SH-SY5Y (cell line): Measurements from ENCODE around the gene DENND1B.

ENCODE experiments used
- GATA2 ChIP-seq: IDR thresholded peaks from 2 replicates; pipeline ENCODE4 v1.6.1; 2011; ENCODE audit warnings: mild to moderate bottlenecking, low read depth, low read length
- GATA3 ChIP-seq: IDR thresholded peaks from 2 replicates; pipeline ENCODE4 v1.6.1; 2011; ENCODE audit warnings: low read depth, mild to moderate bottlenecking, low read length, moderate library complexity

The DENND1B gene

GRCh38 chr1:197553281-197553680 lies 222.0 kb downstream of the DENND1B start:
- TF ChIP-seq GATA2 (no peak), GATA3 (no peak)

- TF ChIP-seq GATA2: no peak
- TF ChIP-seq GATA3: no peak
Measured at GRCh38 chr1:197546989-197547388, 228.3 kb downstream of the DENND1B start.

GRCh38 chr1:197544553-197544952 lies 230.7 kb downstream of the DENND1B start:
- TF ChIP-seq GATA2 (no peak), GATA3 (no peak)

DNA sequence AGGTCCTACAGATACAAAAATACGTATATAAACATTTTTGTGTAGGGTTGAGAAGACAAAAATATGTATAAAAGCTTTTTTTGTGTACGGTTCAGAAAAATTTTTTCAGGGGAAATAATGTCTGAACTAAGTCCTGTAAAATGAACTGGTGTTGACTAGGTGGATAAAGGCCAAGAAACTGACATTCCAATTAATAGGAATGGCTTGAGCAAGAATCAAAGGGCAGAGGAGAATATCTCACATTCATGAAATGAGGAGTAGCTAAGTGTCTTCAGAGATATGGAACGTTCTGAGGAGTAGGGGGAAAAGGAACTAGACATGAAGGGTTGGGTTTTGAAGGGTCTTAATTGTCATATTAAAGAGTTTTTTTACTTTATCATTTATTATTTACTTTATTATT lies 231.2 kb downstream of the DENND1B start:
- TF ChIP-seq GATA2: no peak
- no peak for TF ChIP-seq GATA3

DNA sequence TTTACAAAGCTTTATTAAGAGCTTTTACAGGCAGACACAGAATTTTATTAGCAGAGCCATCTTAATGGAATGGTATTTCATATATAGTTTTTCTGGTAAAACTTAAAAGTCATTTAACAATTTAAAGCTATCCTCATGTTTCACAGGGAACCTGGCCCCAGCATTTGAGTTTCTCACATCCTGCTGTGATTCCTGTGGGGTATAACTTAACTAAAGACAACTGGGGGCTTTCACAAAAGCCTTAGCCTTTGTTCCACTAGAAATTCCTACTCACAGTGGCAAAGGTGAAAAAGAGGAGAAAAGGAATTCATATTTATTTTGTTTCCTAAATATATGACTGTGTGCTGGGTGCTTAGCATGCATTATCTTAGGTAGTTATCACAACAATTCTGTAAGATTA lies 233.9 kb downstream of the DENND1B start:
- no peak for TF ChIP-seq GATA3
- TF ChIP-seq GATA2: no peak

DNA sequence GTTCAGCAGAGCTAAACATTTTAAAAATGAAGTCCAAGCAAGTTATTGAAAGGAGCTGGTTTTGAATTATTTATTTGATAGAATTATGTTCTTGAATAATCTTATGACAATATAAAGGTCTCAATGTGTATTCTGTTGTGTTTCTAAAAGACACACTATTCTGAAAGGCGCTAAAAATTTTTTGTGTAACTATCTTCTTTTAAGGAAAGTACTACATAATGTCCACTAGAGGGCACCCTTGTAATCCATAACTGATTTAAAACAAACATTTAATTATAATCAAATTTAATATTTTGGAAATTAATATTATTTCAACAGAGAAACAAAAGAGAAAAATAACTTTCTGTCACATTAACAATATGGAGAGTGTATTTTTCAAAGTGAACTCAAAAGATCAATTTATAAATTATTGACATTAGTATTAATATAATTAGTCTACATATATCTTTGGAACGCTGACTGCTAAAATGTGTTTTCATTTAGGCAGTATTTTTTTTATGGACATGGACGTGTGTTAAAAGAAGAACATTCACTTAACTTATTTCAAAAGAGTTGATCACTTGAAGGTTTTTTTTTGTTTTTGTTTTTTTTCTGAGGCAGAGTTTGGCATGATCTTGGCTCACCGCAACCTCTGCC lies 248.4 kb downstream of the DENND1B start:
- TF ChIP-seq GATA3 (no peak), GATA2 (no peak)

DNA sequence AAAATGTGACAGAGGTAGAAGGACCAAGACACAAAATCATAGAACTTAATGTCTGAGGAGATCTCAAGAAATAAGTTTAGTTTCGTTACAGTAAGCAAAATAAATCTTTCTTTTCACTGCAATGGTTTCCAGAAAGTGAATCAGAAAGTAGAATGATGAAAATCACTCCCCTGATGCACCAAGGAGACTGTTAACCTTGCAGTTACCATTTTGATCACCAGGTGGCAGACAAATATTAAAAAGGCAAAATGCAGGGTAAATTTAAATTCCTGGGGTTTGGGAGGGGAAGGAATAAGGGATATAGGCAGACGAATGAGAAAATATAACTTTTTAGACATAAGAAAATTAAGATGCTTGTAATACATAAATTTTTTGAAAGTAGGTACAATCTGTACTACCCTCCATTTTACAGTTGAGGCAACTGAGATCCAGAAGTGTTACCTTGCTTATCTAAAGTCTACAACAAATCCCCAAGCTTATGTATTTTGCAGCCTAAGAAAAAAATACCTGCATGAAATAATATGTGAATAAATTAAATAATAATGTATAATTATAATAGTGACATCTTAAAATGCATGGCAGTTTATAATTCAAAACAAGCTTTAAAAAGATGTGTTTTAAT lies 254.1 kb downstream of the DENND1B start:
- TF ChIP-seq GATA3: no peak
- TF ChIP-seq GATA2: no peak

DNA sequence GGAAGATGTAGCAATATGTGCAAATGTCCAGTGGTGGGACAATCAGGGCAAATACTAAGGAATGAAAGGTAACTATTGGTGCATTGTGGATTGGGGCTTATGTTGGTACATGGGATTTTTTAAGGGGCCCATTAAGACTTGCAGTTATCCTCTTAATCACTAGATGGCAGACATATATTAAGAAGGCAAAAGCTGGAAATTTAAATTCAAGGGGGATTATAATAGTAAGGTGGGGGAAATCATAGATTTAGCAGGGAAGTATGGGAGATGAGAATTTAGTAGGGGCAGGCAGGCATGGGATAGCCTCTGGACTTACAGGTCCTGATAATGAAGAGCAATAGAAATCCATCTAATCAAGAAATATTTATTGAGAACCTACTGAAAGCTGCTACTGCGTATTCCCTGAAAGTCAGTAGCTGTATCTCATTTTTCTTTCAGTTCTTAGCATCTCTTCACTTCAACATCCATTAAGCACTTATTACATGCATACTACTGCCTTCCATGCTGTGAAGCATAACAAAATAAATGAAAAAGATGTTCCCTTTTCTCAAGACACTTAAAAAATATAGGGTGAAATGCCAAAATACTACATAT lies 255.4 kb downstream of the DENND1B start:
- TF ChIP-seq GATA3 (no peak), GATA2 (no peak)

DNA sequence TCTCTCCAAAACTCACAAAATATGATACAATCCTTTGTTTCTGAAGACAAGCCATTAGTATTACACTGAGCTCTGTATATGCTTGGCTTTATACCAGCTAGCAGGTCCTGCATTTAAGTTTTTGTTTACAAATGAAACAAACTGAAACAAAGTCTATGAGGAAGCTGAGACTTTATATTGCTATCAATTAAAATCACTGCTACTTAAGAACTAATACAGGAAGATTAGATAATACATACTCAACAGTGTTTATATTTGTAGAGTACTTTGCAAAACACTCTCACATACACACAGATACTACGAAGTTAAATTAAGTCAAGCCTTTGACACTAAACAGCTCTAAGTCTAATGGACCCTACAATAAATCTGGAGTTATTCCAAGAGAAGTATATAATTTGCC lies 259.9 kb downstream of the DENND1B start:
- no peak for TF ChIP-seq GATA3
- no peak for TF ChIP-seq GATA2

- TF ChIP-seq GATA3 (no peak), GATA2 (no peak)
Measured at GRCh38 chr1:197510691-197511378, 264.4 kb downstream of the DENND1B start.

DNA sequence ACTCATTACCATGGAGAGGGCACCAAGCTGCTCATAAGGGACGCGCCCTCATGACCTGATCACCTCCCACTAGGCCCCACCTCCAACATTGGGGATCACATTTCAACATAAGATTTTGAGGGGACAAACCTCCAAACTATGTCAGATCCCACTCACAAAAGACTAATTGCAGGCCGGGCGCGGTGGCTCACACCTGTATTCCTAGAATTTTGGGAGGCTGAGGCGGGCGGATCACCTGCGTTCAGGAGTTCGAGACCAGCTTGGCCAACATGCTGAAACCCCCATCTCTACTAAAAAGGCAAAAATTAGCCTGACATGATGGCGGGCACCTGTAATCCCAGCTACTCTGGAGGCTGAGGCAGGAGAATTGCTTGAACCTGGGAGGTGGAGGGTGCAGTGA lies 278.6 kb downstream of the DENND1B start:
- TF ChIP-seq GATA3 (no peak), GATA2 (no peak)

DNA sequence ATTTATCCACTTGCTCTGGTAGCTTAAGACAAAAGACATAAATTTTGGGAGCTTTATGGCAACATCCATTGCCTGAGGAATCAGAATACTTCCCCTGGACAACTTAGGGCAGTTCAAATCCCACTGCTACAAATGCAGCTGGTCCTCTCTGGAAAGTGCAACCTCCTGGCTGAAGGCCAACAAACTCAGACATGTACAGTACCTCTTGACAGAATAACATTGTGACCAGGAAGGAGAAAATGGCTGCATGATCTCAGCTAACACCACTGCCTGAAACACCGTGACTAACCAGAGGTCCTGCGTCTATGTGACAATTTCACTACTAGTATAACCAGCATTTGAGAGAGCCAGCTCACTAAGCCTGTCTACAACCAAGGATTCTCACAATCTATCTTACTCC lies 288.3 kb downstream of the DENND1B start:
- TF ChIP-seq GATA3 (no peak), GATA2 (no peak)

DNA sequence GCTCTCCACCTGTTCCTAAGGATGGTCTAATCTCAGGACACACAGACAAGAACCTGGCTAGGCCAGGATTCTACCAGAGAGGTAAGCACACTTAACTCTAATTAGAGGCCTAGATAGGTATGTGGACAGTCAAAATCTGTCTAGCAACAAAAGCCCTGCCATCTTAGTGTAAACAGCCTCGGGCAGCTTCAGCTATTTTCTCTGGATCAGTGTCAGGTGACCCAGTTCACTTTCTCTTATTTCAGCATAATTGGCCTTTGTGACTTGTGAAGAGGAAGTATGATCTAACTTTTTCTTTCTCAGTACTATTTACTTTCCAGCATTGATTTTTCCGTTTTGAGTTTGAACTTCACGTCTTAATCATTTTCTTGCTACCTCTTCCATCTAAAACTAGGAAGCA lies 289.5 kb downstream of the DENND1B start:
- TF ChIP-seq GATA2 (no peak), GATA3 (no peak)

DNA sequence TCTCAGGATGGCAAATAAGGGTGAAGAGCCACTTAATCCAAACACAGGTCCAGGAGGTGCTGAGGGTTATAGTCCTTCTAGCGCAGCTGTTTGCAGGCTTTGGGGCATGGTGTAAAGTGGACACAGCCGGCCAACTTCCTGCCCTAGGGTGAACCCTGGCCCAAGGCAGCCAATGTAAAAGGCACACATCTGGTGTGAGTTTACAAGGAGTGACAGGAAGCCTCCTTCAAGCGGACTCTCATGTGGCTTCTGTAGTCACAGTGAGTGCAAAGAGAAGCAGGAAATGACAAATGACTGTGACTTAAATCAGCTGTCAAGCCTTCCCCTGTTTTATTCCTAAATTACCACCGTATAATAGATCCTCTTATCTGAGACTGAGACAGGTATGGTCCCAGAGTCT lies 294.2 kb downstream of the DENND1B start:
- TF ChIP-seq GATA3 (no peak), GATA2 (no peak)

DNA sequence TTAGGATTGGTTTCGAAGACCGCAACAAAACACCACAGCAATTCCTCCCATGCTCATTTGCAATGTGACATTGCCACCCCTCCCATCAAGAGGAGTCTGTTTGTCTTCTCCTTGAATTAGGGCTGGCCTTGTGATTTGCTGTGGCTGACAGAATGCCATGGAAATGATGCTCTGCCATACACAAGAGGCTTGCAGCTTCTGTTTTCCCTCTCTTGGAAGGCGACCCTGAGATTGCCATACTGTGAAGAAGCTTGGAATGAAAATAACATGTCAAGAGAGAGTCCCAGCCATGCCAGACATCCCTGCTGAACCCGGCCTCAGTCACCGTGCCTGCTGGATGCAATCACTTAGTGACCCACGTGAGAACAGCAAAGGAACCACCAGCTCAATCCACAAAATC lies 294.8 kb downstream of the DENND1B start:
- TF ChIP-seq GATA3: no peak
- no peak for TF ChIP-seq GATA2

DNA sequence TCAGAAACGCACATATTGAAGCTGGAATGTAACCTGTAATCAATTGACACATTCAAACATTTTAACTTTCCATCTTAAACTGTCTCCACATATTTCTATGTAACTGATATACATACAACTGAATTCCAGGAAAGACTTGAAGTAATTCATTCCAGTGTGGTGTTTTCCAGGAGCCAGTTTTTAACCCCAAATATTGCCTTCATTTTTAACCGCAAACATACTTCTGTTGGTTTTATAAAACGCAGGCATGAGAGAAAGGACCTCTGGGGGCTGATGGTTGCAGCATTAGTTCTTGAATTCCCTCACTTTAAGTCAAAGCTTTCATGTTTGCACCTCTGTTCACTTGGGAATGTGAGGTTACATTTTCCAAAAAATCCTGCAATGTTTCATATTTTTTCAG lies 303.1 kb downstream of the DENND1B start:
- TF ChIP-seq GATA2 (no peak), GATA3 (no peak)
